GM19438 (cell line): ENCODE data around the gene KIAA0040.

Experiments used
- ATAC-seq: cut with Tn5 transposase; IDR thresholded peaks from one replicate; pipeline ENCODE4 v1.9.1; 2021; ENCODE audit warnings: low read depth; ENCODE audit not compliant: unreplicated experiment

Gene KIAA0040

DNA sequence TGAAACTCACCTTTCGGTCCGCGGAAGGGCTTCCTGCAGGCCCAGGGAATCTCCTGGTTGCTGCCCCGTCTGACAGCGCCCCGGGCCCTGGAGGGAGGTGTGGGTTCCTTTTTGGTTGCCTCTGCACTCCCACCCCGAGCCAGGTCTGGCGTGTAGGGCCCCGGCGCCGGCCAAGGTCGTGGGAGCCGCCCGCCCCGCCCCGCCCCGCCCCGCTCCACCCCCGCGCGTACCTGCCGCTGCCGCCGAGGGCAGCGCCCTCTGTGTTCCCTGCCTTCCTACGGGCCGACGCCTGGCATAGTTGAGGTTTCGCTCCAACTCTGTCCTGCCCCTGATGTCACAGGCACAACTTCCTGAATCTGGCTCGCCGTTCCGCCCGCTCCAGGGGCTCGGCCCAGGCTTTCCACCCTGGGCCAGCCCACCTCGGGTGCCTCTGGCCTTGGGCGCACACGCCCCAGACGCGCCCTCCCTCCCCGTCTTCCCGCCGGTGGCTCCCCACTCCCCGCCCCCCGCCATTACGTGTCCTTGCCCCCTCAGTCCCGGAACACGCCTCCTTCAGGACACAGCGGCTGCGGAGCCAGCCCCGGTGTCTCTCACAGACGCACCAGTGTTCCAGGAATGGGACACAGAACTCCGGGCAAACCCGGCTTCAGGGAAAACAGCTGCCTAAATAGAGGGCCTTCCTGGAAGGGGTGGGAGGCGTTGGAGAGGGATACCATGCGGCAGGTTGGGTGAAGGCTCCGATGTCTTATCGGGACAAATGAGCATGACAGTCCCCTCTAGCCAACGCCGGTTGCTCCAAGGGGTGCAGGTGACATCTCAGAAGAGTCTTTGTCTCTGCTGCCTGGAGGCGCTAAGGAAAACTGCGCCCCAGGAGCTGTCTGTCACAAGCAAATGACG is at the start of gene KIAA0040:
TSS of gene KIAA0040 (minus strand) at position 147 of the 897 bp plus-strand sequence. CDS start 31,763 bp downstream, outside the sequence.
- ATAC-seq, result peak; percentile 50

DNA sequence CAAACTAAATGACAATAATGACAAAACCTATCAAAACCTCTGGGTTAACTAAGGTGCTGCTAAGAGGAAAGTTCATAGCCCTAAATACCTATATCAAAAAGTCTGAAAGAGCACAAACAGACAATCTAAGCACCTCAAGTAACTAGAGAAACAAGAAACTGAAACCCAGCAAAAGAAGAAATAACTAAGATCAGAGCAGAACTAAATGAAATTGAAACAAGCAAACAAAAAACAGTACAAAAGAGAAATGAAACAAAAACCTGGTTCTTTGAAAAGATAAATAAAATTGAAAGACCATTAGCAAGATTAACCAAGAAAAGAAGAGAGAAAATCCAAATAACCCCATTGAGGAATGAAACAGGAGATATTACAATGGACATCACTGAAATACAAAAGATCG is 44.8 kb upstream of the KIAA0040 start:
- ATAC-seq, result peak; percentile 84

DNA sequence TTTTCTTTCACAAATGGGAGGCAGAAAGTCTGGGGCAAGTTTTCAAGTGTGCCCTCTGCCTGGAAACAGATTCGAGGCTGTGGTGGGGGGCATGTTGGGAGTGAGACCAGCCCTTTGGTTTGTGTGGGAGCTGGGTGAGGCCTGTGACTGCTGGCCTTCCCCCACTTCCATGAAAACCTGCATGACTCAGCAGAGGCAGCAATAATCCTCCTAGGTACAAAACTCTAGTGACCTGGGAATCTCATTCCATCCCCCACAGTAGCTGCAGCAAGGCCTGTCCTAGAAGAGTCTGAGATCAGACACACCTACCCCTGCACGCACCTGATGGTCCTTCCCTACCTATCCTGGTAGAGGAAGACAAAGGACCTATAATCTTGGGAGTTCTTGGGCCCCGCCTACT is 42.1 kb upstream of the KIAA0040 start:
- no peak for ATAC-seq

DNA sequence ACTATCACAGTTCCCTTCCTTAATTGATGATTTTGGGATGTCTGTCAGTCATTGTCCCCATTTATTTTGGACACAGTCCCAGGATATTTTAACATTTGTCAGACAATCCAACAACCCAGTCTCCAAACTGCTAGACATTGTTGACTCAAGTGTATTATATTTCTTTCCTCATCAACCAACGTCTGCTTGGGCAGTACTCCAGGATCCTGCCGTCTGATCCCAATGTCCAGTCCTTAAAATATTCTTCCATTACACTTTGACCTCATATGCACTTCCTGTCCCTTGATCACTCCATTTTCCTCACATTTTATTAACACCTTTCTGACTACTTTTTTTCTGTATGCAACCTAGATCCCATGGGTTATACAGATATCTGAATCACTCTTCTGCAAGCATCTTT is 39.8 kb upstream of the KIAA0040 start:
- ATAC-seq, result no peak

DNA sequence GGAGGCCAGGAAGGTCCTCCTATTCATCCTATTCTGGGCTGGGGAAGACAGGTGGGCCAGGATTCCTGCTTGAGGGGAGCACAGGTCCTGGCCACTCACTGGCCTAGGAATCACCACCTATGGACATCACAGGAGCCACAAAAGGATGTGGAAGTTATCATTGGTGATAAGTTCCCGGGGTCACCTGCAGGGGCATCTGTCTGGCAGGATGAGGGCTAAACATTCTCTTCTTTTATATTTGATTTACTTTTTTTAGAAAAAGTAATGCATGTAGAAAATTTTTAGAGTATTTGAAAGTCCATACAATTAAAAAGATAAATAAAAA is 33.2 kb upstream of the KIAA0040 start:
- ATAC-seq, result peak; percentile 28

DNA sequence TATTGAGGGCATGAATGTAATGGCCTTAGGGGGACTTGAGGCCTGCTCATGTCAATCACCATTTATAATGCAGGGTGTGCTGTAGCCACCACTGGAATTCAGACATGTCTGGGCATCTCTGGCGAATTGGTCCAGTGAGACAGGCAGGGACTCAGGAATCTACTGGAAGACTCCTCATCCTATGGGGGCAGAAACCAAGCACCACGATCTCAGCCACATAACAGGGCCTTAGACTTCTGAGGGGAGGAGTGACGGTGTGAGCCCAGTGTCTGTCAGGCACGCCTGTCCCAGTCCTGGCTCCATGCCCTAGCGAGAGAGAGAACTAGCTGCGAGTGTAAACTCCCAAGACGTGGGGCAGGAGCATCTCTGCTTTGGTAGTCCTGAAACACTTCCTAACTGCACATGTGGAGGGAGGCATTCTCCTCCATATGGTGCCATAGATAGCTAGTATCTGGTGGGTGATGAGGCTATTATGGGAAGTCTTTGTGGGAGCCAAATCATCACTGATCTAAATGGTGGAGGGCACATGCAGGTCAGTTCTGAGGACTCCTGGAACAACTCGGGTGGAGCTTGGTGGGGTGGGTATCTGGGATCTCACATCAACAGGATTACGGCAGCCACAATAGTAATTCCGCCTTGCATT is 29.8 kb upstream of the KIAA0040 start:
- ATAC-seq, result no peak

DNA sequence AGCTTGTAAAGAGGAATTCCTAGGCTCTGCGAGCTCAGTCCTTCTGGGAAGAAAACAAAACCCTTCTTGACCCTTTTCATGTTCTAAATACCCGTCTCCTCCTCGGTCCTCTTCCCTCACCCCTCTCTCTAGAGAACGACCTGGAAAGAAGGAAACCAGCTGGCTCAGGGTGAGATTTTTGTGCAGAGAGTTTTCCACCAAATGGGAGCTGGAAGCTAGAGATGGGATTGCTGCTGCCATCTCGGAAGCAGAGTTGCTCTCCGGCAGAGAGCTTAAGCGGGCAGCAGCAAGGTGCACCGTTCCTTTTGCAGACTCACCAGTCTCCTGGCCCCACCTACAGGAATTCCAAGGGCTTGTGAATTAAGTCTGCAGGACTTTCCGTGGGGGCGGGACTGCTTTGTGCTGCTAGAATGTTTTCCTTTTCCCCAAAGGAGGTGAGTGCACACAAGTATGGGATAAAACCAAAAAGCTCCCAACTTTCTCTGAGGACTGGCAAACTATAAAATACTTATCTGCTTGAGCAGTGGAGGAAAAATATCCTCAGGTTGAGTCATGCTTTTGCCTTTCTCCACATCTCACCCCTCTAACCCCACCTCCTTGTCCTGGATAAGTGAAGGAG is 29.1 kb upstream of the KIAA0040 start:
- ATAC-seq, result no peak

DNA sequence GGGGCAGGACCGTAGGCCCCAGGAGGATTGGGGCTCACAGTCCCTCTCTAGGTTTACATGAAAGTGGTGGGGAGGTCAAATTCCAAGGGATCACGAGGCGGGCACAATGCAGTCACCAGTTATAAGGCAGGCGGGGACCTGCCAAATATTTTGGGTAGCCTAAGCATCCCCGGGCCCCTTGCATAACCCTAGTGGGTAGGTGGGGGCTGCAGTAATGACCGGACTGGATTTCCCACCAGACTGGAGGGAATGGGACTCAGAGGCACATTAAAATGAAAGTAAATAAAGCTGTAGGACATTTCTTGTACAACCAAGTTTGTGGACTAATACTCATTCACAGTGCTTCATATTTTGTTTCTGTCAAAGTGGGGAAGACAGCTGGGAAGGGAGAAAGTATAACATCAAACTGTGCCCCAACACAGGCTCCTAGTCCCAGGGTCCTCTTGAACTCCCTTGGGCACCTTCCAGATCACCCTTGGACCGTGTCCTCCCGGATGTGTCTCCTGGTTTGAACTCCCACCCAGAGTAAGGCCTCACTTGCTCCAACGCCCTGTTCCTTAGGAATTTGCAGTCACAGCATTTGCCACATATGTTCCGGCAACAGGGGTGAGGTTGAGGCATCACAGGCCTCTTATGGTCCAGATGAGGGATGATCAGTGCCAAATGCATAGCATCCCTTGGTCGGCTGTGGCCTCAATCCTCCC is 28.4 kb upstream of the KIAA0040 start:
- ATAC-seq, result no peak

DNA sequence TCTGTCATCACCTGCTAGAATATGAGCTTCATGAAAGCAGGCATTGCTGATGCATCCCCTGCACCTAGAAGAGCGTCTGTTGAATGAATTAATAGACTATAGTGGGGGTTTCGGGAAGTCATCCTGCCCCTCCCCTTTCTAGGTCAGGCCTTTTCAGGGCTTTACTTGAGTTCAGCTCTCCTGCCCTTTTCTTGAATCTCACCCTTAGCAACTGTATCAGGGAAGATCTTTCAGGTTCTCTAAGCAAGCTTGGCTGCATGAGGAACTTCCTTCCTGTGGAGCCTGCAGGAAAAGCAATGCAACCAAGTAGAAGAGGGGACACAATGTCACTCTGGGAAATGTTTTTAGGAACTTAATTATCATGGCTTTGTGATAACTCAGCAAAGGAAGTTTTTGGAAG is 27.2 kb upstream of the KIAA0040 start:
- ATAC-seq, result no peak

DNA sequence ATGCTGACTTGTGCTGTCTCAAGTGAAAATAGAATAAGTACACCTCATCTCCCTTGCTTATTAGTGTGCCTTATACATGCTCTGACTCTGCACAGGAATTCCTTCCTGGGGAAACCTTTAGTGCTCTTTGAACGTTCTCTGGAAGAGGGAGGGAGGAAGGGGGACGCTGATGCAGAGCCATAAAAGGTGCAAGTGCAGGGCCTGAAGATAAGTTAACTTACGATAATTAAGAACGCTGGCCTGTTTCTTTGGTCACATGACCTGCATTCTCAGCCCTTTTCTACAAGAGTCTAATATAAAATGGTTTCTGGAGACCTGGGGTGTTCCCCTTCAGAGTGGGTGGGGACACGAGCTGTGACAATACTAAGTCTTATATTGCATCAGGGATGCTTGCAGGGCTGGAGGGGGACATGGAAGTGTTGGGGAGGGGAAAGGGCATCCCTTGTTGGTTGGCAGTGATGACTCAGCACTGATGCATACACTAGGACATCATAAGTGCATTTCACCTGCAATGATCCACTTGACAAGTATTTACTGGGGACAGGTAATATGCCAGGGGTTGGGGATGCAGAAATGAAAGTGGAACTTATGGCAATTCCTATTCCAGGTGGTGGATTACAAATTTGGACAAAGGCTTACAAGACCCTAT is 26.3 kb upstream of the KIAA0040 start:
- ATAC-seq, result no peak

DNA sequence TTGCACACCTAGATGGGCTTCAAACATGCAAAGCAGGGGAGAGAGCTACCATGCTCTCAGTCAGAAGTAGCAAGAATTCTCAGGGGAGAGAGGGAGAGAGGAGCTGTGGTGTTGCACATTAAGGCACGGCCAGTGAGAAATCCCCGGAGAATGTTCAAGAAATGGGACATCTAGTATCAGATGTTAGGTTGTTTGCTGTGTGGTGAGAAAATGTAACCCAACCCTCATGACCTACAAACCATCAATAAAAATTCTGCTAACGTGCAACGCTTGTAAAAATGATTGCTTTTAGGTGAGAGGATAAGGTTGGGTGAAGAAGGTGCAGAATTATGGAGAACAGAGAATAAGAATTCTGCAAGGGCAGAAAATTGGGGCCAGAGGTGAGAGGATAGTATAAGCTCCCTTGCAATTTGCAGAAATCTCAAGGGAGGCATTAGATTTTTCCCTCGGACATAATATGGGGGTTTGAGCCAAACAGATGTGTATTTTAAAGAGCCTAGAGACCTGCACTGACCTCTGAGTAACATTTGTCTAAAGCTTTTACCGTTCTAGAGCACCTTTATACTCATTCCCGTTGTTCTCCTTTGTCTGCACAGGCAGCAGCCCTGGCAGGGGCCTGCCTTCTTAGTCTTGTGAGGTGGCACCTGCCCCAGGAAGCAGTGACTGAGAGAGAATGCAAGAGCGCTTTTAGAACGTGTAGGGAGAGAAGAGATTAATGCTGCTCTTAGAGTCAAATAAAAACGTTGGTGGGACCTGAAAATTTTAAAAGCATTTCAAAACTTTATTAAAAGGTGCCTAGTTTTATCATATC is 25.4 kb upstream of the KIAA0040 start:
- peak; percentile 71 for ATAC-seq

DNA sequence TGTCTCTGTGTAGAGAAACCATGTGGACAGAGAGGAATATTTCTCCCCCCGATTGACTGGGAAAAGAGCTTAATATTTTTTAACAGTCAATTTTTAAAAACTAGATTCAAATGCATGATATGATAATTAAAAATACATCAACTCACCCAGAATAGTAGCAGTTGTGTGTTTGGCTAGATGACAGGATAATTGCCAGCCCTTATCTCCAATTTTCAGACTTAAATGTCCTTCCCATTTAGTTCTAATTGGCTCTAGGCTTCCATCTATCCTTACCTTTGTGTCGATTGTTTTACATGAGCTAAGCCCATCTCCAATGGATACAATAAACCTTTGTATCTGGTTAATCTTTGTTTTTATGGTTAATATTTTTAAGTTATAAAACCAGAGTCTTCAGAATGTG is 23.9 kb upstream of the KIAA0040 start:
- no peak for ATAC-seq

DNA sequence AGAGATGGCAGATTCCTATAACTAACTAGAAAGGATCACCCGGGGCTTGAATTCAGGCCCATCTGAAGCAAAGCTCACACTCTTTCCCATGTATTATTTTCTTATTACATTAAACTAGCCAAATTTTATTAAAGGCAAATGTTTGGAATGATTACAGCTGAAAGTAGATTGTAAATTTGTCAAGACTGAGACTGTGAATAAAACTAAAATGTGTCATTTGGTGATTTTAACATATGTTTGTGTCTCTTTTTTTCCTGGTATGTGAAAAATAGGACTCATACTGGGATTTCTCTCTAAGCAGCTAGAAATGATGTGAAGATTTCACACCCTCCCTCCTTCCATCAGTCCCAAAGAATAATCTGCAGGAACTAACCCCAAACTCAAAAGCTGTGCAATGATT is 19.1 kb upstream of the KIAA0040 start:
- ATAC-seq, result no peak

DNA sequence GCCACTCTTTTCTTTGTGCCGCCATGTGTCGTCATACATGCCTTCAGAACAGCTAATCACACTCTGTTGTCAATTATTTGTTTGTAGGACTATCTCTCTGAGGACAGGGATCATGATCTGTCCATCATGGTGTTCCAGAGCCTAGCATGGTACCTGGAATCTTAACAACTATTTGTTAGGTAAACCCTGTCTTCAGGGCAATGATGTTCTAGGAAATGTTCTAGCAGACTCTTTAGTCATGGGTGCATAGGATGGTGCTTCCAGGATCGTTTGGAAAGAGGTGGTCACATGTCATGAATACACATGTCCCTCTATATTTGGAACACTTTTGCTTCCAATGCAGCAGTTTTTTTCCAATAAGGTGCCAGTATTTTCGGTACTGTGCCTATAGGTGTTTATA is 18.2 kb upstream of the KIAA0040 start:
- no peak for ATAC-seq

DNA sequence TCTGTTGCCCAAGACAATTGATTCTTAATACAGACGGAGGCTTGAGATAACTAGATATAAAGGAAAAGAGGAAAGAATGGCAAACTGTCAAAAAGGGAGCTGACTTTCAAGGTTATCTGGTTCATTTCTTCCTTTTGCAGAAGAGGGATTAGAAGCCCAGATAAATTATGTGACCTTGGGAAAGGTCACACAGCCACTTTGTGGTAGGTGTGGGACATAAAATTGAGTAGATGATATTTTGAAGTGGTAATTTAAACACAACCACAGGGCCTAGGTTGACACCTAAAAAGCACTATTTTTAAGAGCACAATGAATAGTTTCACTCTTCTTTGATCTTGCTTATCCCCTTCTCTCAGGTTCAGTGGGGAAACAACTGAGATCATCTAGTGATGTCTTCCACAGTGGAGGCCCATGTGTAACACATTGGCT is 16.9 kb upstream of the KIAA0040 start:
- ATAC-seq, result no peak

DNA sequence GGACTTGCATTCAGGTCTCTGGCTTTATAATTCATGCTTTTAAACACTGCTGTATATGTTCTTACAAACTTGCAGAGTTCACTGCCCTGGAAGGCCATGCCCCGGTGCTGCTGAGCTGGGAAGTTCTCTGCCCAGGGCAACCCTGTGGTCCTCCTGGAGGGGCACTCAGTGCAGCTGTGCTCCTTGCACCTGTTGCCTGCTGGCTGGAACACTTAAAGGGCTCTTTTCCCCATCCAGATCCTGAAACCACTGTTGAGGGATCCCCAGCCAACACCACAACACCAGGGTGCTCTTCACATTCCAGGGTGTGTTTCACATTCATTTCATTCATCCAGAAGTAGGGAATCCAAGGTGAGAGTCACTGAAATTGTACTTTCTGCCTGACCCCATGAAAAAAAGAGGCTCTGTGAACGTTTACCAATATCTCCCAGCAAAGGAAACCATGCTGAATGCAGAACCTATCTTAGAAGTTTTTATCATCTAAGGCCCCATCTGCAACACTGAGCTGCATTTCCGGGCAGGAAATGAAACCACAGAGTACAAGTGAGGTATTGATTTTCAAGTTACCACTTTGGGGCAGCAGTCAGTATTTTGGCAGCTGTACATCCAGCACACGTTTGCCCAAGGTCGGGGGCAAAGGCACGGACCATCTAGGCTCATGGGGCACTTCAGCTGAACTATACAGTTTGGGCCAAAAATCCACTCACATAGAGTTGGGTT is 16.4 kb upstream of the KIAA0040 start:
- ATAC-seq, result peak; percentile 85

DNA sequence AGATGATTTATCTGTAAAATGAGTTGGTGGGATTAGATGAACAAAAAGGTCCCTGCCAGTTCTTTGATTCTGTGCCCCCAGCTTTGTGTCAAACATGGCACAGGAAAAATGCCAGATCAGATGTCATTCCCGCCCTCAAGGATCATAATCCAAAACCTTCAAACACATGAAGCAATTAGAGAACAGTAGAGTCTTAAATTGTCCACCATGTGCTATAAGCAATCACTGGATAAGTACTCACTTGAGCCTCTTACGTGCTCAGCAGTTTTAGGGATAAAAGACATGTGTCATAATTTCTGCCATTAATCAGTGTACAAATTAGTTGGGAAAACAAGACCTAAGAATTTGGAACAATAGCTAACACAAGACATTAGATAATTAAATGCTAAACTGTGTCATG is 15.4 kb upstream of the KIAA0040 start:
- ATAC-seq, result no peak

DNA sequence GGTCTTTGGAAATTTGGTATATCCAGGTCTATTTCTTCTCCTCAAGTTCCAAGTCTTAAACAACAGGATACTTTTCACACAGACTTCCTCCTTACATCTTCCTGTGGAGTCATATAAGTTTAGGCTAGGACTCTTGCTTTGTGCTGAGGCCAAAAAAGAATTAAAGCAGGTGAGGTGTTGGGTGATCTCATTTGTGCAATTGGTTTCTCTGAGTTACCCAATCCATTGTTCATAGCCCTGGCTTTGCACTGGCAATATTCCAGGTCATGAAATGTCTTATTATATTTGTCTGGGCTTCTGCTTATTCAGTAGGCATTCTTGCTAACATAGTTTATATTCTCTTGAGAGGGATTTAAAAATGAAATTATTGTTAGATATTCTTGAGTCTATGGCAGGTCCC is 14.1 kb upstream of the KIAA0040 start:
- no peak for ATAC-seq

DNA sequence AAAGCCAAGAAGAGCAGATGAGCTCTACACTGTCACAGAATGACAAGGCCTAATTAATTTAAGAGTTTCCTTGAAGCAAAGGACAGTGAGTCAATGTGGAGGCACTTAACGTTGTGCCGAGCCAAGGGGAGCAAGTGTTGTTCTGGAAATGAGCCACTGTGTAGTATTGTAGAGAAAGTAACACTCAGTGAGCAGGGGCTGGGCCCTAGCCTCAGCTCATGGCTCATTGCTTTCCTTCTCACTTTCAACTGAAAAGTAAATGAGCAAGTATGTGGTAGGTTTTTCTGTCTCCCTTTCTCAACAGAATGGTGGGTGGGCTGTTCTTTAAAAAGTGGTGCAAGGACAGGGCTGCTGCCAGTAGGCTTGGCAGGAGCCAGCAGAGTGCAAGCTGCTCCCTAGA is 11.8 kb upstream of the KIAA0040 start:
- ATAC-seq, result peak; percentile 66
